ENCODE data around the gene NKX2-2.
A peak's percentile ranks its signal among the peaks of the same experiment; 100 is the strongest.
"Not testable (repeated sequence)": the region's sequence is repeated elsewhere in the genome, so short reads cannot be mapped to it uniquely, and the experiment has no call there.

NKX2-2 gene

GRCh38 chr20:21508230-21509078 is 5.4 kb downstream of the NKX2-2 start:
- no peak for DNase-seq

- no peak for DNase-seq
Observed at GRCh38 chr20:21507400-21508229, 6.2 kb downstream of the NKX2-2 start.

DNA sequence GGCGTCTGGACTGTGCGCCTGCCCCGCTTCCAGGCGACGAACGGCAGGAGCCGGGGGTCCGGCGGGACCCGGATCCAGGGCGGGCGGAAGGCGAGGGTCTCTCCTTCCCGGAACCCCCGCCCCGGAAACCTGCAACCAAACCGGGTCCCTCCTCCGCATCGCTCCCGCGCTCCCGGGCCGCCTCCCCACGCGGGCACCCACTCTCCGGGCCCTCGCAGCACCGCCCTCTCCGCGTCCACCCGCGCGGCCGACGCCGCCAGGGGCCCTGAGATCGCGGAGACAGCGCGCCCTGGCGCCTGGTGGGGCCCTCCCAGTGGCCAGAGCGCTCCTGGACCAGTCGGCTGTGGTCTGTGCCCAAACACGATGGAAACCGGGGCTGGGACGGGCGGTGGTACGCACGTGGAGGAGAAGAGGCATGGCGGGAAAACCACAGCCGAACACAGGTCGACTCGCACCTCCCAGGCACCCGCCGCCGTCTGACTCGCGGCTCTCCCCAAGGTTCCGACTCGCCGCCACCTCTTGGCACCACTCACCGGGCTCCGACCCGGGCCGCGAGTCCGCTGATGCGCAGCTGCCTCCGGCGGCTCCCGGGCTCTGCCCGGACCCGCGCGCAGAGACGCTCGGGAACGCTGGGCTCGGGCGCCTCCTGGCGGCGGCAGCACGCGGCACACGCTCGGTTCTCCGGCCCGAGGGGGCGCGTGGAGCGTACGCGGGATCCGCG is 7.9 kb downstream of the NKX2-2 start:
- DNase-seq = peak; percentile 51

DNA sequence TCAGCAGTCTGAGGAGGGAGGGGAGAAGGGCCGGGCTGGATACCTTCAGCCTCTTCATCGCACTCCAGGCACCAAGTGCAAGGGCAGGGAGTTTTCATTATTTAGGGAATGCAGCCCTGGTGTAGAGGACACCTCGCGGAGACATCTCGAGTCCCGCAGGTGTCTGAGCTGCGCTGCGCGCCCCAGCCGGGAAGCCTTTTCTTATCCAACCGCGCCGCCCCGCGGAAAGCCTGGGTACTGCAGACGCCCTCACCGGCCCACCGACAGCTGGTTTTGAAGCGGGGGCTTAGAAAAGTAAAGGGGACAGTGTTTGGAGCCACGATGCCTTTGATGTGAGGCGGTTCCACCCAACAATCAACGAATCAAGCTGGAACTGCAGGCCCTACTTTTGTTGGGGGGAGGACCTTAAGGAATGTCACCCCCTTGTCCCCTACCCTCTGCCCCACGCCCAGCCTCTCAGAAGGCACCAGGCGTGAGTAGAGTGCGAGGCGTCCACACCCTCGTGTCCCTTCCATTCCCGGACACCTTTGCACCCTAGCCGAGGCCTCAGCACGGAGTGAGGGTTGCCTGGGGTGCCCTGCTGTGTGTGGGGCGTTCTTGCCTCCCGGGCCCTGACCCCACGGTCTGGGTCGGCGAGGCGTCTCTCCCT is 8.6 kb downstream of the NKX2-2 start:
- DNase-seq = peak; percentile 73

GRCh38 chr20:21504323-21504722 is 9.5 kb downstream of the NKX2-2 start:
- no peak for DNase-seq

DNA sequence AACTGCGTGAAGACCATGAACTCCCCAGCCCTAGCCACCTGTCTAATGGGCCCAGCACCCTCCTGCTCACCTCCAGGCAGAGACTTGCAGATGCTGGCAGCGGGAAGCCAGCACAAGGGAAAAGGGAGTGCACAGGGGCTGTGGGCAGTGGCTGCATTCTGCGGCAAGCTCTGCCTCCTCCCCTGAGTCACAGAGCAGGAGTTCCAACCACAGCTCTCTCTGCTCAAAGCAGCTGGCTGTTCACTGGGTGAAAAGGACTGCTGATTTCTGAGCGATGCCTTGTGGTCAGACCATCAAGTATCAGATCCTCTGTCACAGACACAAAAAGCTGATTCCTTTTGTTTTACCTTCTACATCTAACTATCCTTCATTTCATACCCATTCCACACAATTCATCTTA is 10.5 kb downstream of the NKX2-2 start:
- no peak for DNase-seq

- no peak for DNase-seq
Observed at GRCh38 chr20:21501184-21501583, 12.7 kb downstream of the NKX2-2 start.

DNA sequence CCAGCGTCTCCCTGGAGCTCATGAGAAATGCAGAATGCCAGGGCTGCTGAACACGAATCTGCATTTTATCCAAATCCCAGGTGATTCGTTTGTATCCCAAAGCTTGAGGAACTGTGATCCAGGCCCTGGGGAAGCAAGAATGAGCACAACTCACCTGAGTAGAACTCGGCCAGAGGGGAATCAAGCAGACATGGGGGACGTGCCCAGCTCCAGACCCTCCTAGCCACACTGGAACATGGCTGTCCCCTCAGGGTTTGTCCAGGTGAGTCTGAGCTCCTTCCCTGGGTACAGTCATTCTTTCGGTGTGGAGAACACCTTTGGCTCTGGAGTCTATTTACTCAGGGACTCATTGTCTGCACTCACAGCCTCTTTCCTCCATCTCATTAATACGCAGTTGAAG is 13.3 kb downstream of the NKX2-2 start:
- no peak for DNase-seq

DNA sequence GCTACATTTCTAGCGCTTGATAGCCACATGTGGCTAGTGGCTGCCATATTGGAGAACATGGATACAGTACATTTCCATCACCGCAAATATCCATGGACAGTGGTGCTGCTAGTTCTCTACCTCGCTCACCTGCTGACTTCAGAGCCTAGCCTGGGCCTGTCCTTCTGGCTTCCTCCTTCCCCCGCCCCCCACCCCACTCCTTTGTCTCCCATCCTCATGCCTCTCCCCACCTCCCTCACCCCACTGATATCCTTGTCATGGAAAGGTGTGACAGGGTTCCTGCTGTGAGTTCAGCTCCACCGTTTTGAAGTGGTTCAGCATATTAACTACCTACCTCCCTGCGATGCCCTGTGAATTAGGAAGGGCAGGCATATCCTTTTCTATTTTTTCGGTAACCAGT is 14.2 kb downstream of the NKX2-2 start:
- no peak for DNase-seq

DNA sequence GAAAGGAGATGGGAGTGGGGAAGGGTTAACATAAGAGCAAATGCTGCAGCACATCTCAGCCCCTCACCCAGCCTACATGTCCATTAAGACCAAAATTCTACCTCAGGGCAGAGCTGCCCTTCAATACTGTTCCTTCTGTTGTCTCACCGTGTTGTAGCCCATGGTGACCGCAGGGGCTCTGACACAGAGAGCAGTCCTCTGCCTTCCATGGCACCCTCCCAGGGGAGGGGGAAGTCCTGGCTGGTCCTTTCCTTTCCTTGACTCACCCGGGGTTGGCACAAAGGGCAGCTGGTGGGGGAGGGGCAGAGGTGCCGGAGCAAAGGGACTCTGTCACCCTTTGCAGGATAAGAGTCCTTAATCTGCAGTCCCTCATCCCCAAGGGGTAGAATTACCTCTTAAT is 15.2 kb downstream of the NKX2-2 start:
- DNase-seq = no peak

- DNase-seq = no peak
Observed at GRCh38 chr20:21498195-21498594, 15.7 kb downstream of the NKX2-2 start.

GRCh38 chr20:21496452-21496851 is 17.4 kb downstream of the NKX2-2 start:
- DNase-seq = no peak

DNA sequence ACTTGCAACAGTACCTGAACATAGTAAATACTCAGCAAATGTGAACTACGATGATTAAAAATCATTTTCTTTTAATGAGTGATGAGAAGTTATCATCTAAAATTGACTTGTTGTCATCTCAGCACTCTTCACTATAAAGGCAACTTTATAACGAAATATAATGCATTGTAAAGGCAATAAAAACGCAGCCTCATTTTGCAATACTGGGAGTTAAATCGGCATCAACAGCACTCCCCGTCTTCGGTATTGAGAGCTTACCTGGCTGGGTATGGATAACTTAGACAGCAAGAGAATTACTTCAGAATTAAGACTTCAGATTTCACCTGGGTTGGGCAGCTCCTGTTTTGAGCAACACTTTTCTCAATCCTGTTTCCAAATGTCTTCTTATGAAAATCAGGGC is 20.8 kb downstream of the NKX2-2 start:
- DNase-seq = no peak

DNA sequence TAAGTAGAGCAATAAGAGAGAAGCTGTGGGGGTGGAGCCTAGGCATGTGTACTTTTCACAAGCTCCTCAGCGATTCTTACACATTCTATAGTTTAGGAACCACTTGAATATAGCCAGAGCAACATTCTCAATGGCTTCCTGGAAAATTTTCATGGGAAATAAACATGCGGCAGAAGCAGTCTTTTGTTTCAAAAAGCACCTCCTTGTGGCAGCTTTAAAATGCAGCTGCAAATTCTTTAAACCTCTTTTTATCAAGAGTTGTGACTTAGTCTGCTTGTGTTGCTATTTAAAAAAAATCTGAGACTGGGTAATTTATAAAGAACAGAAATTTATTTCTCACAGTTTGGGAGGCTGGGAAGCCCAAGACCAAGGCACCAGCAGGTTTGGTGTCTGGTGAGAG is 23.8 kb downstream of the NKX2-2 start:
- no peak for DNase-seq

DNA sequence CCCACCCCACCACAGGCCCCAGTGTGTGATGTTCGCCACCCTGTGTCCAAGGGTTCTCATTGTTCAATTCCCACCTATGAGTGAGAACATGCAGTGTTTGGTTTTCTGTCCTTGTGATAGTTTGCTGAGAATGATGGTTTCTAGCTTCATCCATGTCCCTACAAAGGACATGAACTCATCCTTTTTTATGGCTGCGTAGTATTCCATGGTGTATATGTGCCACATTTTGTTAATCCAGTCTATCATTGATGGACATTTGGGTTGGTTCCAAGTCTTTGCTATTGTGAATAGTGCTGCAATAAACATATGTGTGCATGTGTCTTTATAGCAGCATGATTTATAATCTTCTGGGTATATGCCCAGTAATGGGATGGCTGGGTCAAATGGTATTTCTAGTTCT is 33.7 kb downstream of the NKX2-2 start:
- DNase-seq = not testable (repeated sequence)

- no peak for DNase-seq
Observed at GRCh38 chr20:21465799-21466198, 48.1 kb downstream of the NKX2-2 start.

- no peak for DNase-seq
Observed at GRCh38 chr20:21464916-21465315, 48.9 kb downstream of the NKX2-2 start.

Measured in activated CD4-positive, alpha-beta T cell treated with anti-CD3 and anti-CD28 coated beads for 1 hour (primary cell).